HL-60 (cell line): Measurements from ENCODE around the gene LRRC3.

Experiments used
- CTCF ChIP-seq: IDR thresholded peaks from one replicate; pipeline ENCODE4 v1.5.1; 2011; ENCODE audit warnings: low read length, control low read depth, inconsistent platforms; ENCODE audit not compliant: insufficient read depth
- GABPA ChIP-seq: IDR thresholded peaks from 2 replicates; pipeline ENCODE4 v1.6.1; 2012; ENCODE audit warnings: low read depth
- POLR2AphosphoS5 ChIP-seq: IDR thresholded peaks from 2 replicates; pipeline ENCODE4 v1.6.1; 2012; ENCODE audit warnings: low read depth
- REST ChIP-seq: IDR thresholded peaks from 2 replicates; pipeline ENCODE4 v1.6.1; 2012; ENCODE audit warnings: low read depth; ENCODE audit not compliant: insufficient replicate concordance

DNA sequence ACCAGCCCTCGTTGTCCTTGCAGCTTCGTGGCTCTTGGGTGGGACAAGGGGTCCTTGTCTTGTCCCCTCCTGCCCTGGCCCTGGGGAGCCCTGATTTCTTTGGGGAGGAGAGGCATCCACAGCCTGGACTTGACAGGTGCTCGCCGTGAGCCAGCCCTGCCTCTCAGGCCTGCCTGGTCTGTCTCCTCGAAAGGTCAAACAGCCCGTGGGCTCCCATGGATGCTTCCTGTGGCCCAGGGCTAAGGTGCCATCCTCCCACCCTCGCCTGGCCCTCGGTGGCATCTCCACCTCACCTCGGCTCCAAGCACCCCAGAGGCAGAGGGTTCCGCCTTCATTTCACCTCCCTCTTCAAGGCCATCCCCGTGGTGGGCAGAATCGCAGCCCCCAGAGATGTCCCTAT is 9.0 kb downstream of the LRRC3 start:
- no peak for TF ChIP-seq CTCF
- no peak for TF ChIP-seq POLR2AphosphoS5
- no peak for TF ChIP-seq REST
- TF ChIP-seq GABPA: no peak
